ENCODE measurements around the gene SCUBE1. TPM values are rescaled to one million over a fixed set of nuclear protein-coding genes. Genes with fewer than 3 reads are reported as not detected.

Gene SCUBE1
- total and polyA plus RNA-seq, 2 of the 8 experiments (the other 6 are each of a cell fraction or from before 2014, with no cell fraction given), result 2.3 to 4.9 TPM

- POLR2A ChIA-PET (ENCODE audit: partially characterized antibody), result interaction anchor here (0.8 to 1.0 kb wide), 2 partner anchors 11 to 32 kb away, joined by 3 to 4 read pairs; no protein-coding TSS in a partner anchor
- WGBS, 2 experiments (ENCODE audit: extremely low coverage in 1 of 2, insufficient coverage in 1 of 2, insufficient read length in 1 of 2, insufficient replicate concordance in 2 of 2, low coverage in 1 of 2, low lambda C conversion rate in 2 of 2, missing lambda C conversion rate in 1 of 2), result 92% methylated on average over 24 of the region's 26 CpGs; no CpG with 5 or more reads in 1 of the 2 experiments
- TF ChIP-seq EZH2 (IDR thresholded peaks at IDR 0.05; ENCODE audit: low read depth, low read length, severe bottlenecking) (no peak), BCL11A (IDR thresholded peaks at IDR 0.05; ENCODE audit: low read depth in 2 of 2, low read length in 2 of 2) (no peak), SIRT6 (IDR thresholded peaks at IDR 0.05; ENCODE audit: low read length) (no peak), CBX8 (IDR thresholded peaks at IDR 0.05; ENCODE audit: borderline replicate concordance, low read depth, low read length) (no peak), ATF2 (IDR thresholded peaks at IDR 0.05; ENCODE audit: low read length) (no peak), MAFK (IDR thresholded peaks at IDR 0.05; ENCODE audit: low read depth, low read length) (no peak), CTCF (IDR thresholded peaks at IDR 0.05; ENCODE audit: control extremely low read depth in 1 of 3, insufficient read depth in 1 of 3, low read depth in 1 of 3, low read length in 3 of 3) (no peak), BACH1 (IDR thresholded peaks at IDR 0.05; ENCODE audit: low read length) (no peak)
Observed at GRCh38 chr22:43201486-43202219, 141.5 kb downstream of the SCUBE1 start.

More at GRCh38 chr22:43201486-43202219, 141.5 kb downstream of the SCUBE1 start:
- Histone ChIP-seq H2AFZ (ENCODE audit: low read length) (no peak overlapping the region), H3K4me3 (ENCODE audit: extremely low read depth in 1 of 4, insufficient read depth in 2 of 4, low read depth in 3 of 4, low read length in 4 of 4) (no peak overlapping the region), H3K79me1 (ENCODE audit: low read depth, low read length) (no peaks in the 10 kb centered on the region), H2BK12ac (ENCODE audit: low read depth, low read length) (no peak overlapping the region), H3K79me2 (ENCODE audit: control insufficient read depth in 1 of 2, insufficient read depth in 2 of 2, low read length in 2 of 2) (no peaks in the 10 kb centered on the region), H2BK15ac (ENCODE audit: low read length) (no peak overlapping the region), H3K27ac (ENCODE audit: low read depth, low read length) (no peak overlapping the region), H3K18ac (ENCODE audit: extremely low read depth, low read length) (no peak overlapping the region), H4K8ac (ENCODE audit: extremely low read depth, insufficient read depth, low read length) (no peak overlapping the region), H3K9ac (replicated peaks in 1 of 4; ENCODE audit: extremely low read depth in 1 of 4, low read depth in 3 of 4, low read length in 3 of 4) (no peak overlapping the region), H4K91ac (replicated peaks; ENCODE audit: insufficient read length, low read length) (no peak overlapping the region), H2AK5ac (ENCODE audit: low read depth, low read length) (no peak overlapping the region), H3K27me3 (replicated peaks in 1 of 4; ENCODE audit: control insufficient read depth in 3 of 4, extremely low read depth in 1 of 4, insufficient read depth in 3 of 4, low read length in 3 of 4) (no peaks in the 10 kb centered on the region), H4K20me1 (replicated peaks in 1 of 2; ENCODE audit: control insufficient read depth in 1 of 2, insufficient read depth in 2 of 2, low read length in 2 of 2) (peaks cover 0 to 6% of the 10 kb centered on the region in 2 experiments), H3K23me2 (ENCODE audit: low read depth, low read length) (peaks cover 9% of the 10 kb centered on the region; the same call in 1 of the 2 replicates), H2BK120ac (replicated peaks; ENCODE audit: low read depth, low read length) (no peak overlapping the region), H3K9me3 (ENCODE audit: insufficient read depth in 2 of 2, low read depth in 1 of 2, low read length in 1 of 2) (no peaks in the 10 kb centered on the region), H2BK5ac (ENCODE audit: low read depth, low read length) (no peak overlapping the region), H2BK20ac (ENCODE audit: low read length) (no peak overlapping the region), H3K23ac (ENCODE audit: insufficient read length) (no peak overlapping the region), H3K4me1 (replicated peaks in 1 of 4; ENCODE audit: control insufficient read depth in 3 of 4, insufficient read depth in 4 of 4, low read length in 3 of 4) (peaks cover 2 to 11% (median 4%) of the 10 kb centered on the region in 4 experiments; a peak in 6 of 7 replicates), H4K5ac (ENCODE audit: insufficient read length, low read depth, low read length) (no peak overlapping the region), H3K4me2 (ENCODE audit: insufficient read depth in 1 of 2, low read depth in 2 of 2, low read length in 2 of 2) (no peak overlapping the region), H3K36me3 (ENCODE audit: control insufficient read depth in 2 of 4, insufficient read depth in 4 of 4, low read length in 3 of 4) (no peaks in the 10 kb centered on the region), H3K56ac (replicated peaks; ENCODE audit: insufficient read length, low read depth, low read length) (no peak overlapping the region), H3K14ac (ENCODE audit: insufficient read length) (no peak overlapping the region), H3K4ac (replicated peaks; ENCODE audit: insufficient read length, low read depth, low read length) (no peak overlapping the region)
- CTCF ChIA-PET (ENCODE audit: partially characterized antibody), result interaction anchor here (1.2 to 6.1 kb wide), 8 partner anchors 8 to 30 kb away, joined by 3 to 42 read pairs (median 5); no protein-coding TSS in a partner anchor
- no peak for FAIRE-seq
- DNase-seq (ENCODE audit: low read depth in 1 of 2, low spot score in 2 of 2), result no peak
